G401.6 (cell line): ENCODE results near the gene CLPSL2.

ENCODE experiments used
- FAIRE-seq: peaks from 2 replicates; lab custom pipeline; 2012; peaks lifted over from hg19 to GRCh38; lab: Jason Lieb, UNC

Gene CLPSL2

DNA sequence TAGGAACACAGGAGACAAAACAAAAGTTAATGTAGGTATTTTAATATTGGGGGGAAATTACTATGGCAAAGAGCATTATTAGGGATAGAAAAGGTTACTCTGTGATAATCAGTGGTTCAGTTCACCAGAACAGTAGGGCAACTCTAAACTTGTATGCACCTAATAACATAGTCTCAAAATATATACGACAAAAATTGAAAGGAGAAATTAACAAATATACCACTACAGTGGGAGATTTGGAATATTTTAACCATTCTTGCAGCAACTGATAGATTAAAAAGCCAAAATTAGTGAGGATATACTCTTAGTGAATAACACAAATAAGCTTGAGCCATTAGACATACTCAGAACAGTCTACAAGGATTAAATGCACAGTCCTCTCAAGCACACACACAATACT is 28.5 kb upstream of the CLPSL2 start:
- FAIRE-seq, result no peak

DNA sequence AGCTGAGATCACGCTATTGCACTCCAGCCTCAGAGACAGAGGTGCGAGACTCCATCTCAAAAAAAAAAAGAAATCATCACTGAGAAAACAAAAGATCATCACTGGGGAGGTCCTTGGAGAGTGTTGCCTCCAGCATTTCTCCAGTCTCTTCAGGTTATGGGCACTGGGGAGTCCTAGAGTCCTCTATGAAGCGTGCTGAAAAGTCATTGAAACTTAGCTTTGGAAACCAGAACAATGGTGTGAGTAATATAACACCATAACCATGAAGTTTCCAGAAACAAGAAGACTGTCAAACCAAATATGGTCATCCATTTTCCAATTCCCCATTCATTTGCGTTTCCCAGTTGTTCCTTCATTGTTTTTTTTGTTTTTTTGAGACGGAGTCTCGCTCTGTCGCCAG is 25.8 kb upstream of the CLPSL2 start:
- no peak for FAIRE-seq

- no peak for FAIRE-seq
These were observed 24.8 kb upstream of the CLPSL2 start for GRCh38 chr6:35751594-35751993.

DNA sequence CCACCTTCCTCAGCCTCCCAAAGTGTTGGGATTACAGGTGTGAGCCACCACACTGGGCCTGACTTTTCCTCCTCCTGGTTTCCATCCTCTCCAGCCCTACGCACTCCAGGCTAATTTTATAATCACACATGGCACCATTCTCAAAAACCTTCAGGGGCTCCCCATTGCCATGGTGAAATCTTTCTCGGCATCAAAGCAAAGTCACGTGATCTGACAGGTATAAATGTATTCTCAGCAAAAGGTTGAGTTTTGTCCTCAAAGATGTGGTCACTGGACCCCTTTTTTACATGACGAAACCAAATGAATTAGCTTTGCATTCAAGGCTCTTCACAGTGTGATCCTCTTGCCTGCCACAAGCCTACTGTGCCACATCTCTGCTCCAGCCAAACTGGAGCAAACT is 24.1 kb upstream of the CLPSL2 start:
- no peak for FAIRE-seq

DNA sequence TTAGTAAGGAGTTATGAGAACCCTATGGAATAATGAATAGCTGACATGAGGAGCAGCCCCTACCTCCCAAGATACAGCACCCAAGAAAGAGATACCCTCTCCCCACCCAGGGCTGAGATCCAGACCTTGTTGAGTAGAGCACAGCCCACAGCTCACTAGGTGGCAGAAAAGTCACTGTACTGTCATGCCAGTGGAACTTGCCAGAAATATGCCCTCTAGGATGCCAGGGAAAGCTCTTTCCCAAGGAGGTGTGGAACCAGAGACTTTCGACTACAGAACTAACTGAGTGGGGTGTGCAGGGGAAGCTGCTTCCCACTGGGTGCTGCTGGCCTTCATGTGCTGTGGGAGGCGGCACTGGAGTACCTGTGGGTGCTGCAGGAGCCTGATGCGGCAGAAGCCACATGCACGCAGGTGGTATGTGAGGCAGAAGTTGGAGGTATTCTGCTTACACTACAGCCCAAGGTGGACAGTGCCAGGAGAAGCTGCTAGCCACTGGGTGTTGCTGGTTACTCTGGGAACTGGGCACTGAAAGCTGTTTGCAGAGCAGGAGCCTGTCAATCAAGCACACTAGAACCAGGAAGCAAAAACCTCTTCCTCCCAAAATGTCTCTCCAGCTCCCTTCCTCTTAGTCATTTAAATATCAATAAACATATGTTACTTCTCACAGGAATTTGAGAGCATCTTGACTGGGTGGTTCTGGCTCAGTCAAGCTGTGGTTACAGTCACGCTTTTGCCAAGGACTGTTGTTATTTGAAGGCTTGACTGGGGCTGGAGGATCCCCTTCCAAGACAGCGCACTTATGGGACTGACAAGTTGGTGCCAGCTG is 21.7 kb upstream of the CLPSL2 start:
- no peak for FAIRE-seq

- FAIRE-seq, result no peak
These were observed 21.0 kb upstream of the CLPSL2 start for GRCh38 chr6:35755278-35755924.

DNA sequence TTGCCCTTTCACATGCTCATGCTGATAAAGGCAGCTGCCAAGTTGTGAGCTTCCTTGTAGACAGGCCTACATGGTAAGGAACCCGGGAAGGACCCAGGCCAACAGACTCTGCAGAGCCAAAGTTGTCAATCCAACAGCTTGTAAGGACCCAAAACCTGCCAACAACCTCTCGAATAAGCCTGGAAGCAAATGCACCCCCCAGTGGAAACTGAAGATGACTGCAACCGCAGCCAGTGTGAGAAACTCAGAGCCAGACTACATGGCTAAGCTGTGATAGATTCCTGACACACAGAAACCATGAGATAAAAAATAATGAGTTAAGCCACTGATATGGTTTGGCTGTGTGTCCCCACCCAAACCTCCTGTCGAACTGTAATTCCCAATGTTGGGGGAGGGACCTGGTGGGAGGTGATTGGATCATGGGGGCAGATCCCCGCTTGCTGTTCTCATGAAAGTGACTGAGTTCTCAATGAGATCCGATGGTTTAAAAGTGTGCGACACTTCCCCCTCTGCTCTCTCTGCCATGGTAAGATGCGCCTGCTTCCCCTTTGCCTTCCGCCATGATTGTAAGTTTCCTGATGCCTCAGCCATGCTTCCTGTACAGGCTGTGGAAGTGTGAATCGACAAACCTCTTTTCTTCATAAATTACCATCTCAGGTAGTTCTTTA is 18.8 kb upstream of the CLPSL2 start:
- FAIRE-seq, result peak; percentile 17

DNA sequence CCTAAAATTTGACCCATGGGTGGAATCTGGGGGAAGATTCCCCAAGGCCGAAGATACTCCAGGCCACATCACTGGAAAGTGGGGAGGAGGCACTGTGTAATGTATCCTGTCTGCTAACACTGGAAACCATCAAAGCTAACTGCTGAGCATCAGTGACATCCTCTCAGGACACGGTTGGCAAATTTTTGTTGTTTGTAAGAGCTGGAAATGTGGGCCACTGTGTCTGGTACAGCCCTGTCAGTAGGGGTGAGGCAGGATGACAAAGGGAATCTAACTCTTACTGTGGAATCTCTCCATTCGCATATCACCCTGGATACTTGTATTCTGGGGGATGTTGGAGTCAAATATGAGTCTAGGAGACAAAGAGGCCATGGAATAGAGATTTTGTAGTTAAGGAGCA is 17.0 kb upstream of the CLPSL2 start:
- FAIRE-seq, result no peak

DNA sequence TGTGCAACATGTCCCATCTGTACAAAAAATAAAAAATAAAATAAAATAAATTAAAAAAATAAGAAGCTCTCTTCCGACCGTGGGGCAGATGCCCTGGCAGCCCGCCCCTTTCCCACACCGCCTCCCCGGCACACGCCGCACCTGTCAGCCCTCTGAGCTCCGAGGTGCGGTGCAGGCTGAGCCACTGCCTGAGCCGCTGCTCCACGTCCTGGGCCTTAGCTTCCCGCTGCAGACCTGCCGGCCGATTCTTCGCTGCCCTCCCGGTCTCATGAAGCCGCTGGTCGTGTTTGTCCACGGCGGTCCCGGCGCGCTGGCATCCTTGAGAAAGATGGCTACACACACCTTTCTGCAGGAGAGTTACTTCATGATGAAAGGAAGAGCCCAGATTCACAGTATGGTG is 10.7 kb upstream of the CLPSL2 start:
- FAIRE-seq, result no peak

GRCh38 chr6:35769211-35769610 is 7.2 kb upstream of the CLPSL2 start:
- FAIRE-seq, result no peak

DNA sequence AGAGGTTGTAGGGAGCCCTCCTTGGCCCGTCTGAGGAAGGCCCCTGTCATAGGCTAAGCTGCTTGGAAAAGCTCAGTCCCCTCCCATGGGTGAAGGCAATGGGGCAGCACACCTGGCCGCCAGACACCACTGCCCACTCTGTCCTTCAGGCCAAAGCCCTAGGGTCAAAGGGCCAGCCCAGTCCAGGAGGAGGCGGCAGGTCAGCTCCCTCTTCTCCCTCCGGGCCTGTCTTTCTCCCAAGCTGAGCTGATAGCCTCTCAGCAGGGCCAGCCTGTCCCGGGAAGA is 5.1 kb upstream of the CLPSL2 start:
- FAIRE-seq, result no peak

DNA sequence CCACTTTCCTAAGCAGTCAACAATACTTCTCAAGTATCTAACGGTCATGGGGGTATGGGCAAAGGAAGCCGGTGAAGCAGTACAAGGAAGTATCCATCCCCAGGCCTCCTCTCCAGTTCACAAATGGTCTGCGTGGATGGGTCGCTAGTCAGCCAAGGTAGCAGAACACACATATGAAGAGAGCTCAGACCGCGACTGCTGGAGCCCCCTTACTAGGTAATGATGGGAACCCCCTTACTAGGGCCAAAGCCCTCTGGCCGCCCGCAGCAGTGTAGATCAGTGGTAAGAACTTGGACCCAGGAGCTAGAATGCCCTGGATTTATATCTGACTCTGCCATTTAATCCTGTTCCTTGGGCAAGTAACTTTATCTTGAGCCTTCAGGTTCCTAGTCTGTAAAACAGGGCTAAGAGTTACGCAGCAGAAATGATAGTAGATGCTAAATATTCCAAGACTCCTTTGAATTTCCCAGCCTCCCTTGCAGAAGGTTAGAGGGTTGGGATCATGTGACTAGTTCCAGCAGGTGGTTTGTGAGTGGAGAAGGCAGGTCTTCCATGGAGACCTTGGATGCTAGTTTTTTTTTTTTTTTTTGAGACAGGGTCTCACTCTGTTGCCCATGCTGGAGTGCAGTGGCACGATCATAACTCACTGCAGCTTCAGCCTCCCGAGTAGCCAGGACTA is 2.1 kb upstream of the CLPSL2 start:
- no peak for FAIRE-seq

- no peak for FAIRE-seq
These were observed 1.4 kb upstream of the CLPSL2 start for GRCh38 chr6:35775031-35775430.

DNA sequence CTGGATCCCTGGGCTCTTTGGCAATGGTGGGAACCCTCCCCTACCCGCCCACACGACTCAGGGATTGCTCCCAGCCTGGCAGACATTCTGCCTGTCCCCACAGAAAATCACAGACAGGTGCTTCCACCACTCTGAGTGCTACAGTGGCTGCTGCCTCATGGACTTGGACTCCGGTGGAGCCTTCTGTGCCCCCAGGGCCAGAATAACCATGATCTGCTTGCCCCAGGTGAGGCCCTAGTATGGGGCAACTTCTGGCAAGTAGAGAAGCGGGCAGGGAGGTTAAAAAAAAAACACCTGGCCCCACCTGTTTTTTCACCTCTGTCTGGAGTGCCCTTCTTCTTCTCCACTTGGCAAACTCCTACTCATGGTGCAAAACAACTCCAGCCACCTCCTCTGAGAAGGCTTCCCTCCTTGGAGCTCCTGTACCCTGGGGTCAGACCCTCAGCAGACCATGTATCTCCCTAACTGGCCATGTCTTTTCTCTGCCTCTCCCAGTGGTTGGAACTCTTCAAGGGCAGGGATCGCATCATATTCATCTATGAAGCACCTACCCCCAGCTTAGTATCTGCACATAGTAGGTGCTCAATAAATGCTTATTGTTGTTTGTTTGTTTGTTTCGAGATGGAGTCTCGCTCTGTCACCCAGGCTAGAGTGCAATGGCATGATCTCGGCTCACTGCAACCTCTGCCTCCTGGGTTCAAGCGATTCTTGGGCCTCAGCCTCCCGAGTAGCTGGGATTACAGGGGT is 1.1 kb downstream of the CLPSL2 start:
- no peak for FAIRE-seq

DNA sequence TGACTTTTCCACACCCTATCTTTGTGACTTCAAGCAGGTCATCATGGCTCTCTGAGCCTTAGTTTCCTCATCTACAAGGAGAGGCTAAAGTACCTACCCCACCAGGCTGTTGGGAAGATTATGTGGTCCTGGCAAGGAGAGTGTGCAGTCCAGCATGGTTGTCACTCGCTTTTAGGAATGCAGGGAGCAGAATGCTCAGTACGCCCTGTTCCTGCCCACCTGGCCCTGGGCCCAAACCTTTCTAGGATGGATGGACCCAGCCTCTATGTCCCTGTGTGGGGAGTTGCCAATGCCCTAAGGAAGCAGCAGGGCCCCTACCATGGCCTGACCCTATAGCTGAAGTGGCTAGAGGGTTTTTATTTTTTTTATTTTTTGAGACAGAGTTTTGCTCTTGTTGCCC is 2.0 kb downstream of the CLPSL2 start:
- no peak for FAIRE-seq

DNA sequence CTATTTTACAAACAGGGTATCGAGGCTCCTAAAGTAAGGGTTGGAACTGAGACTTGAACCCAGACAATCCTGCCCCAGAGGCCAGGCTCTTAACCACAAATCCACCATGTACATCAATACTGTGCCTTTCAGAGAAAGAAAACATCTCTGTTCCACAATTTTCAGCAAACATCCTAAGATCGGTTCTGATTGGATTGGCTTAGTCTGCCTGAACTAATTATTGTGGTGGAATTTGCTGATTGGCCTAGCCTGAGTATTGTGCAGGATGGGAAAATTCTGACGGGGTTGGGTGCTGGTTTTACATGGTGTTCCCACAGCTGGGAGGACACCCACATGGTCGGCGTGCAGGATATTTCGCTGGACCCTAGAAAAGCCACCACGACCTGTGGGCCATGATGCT is 4.3 kb downstream of the CLPSL2 start, which contains the start of gene CLPSL1:
Gene CLPSL1 (plus strand): TSS at position 301 of the 400 bp plus-strand sequence. CDS start 92 bp downstream, at position 393.
- FAIRE-seq, result no peak

- FAIRE-seq, result no peak
These were observed 4.9 kb downstream of the CLPSL2 start for GRCh38 chr6:35781290-35781689.

DNA sequence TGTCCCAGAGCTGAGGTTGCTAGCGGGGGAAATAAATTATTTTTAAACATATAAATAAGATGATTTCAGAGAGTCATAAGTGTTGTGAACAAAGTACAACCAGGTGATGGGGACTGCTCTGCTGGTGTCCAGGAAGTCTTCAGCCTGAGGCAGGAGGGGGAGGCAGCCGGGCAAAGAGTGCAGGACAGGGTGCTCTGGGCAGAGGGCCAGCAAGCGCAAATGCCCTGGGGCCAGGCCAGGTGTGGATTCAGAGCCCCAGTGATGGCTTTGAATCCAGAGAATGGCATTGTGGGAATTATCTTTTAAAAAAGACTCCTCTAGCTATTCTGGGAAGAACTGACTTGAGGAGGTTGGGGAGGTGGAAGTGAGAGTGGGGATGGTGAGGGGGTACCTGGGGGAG is 6.0 kb downstream of the CLPSL2 start:
- FAIRE-seq, result no peak

DNA sequence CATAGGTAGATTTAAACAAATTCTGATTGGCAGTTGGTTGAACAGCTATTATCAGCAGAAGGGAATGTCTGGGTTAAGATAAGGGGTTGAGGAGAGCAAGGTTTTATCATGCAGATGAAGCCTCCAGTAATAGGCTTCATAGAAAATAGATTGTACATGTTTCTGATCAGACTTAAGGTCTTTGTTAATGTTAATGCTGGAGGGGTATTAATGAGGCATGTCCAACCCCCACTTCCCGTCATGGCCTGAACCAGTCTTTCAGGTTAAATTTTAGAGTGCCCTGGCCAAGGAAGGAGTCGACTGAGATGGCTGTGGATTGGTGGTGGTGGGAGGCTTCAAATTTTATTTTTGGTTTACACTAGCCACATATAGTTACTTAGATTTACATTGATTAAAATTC is 7.8 kb downstream of the CLPSL2 start:
- FAIRE-seq, result no peak

- no peak for FAIRE-seq
These were observed 9.9 kb downstream of the CLPSL2 start for GRCh38 chr6:35786272-35786671.

DNA sequence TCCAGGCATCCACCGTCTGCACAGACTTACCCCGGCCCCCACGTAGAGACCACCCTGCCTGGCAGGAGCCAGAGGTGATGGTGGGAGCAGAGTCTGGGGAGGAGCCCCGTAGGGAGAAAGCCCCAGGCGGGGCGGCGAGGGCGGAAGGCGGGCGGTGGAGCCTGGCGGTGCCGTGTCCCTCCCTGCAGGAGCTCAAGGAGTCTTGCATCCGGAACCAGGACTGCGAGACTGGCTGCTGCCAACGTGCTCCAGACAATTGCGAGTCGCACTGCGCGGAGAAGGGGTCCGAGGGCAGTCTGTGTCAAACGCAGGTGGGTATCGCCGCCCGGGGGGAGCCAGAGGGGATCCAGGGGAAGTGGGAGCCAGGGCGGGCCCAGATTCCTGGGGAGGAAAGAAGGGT is 10.4 kb downstream of the CLPSL2 start:
- FAIRE-seq, result no peak
